IMR-90 (cell line): ENCODE data around the gene ZNF223. TPM values are rescaled to one million over a fixed set of nuclear protein-coding genes. Genes with fewer than 3 reads are reported as not detected.

ENCODE experiments used
- ATAC-seq: fragments of 200-7000 bp; cut with Tn5 transposase; 2 replicates; pipeline ENCODE4 v1.9.1; 2020; ENCODE audit warnings: low read depth, mild to moderate bottlenecking, moderate library complexity
- BruUV-seq: library from RNA; stranded (reverse); fragments of 400-500 nt; replicated peaks from 2 replicates; lab custom pipeline; 2021; lab: Mats Ljungman, UMichigan
- CTCF ChIA-PET: fragments of 300-600 bp; formaldehyde crosslinking; extraction: SDS; loops from one replicate; lab custom pipeline; 2021; ENCODE audit warnings: antibody characterized with exemption; lab: Yijun Ruan, JAX
- POLR2A ChIA-PET: fragments of 300-600 bp; sonication (Branson Sonifier 250); formaldehyde crosslinking; loops from one replicate; lab custom pipeline; 2022; ENCODE audit warnings: antibody characterized with exemption; ENCODE audit not compliant: unreplicated experiment; lab: Charles Lee
- DNase-seq: peaks from one replicate; pipeline ENCODE4 v3.0.0; 2013
- H2AFZ ChIP-seq: replicated peaks from 2 replicates; pipeline ENCODE3; 2013; ENCODE audit warnings: low read length, mild to moderate bottlenecking; ENCODE audit not compliant: poor library complexity
- H2AK5ac ChIP-seq: 2 replicates; pipeline ENCODE4 v1.6.1; 2013; ENCODE audit warnings: low read depth, low read length, inconsistent platforms
- H2AK9ac ChIP-seq: replicated peaks from 2 replicates; pipeline ENCODE3; 2013; ENCODE audit warnings: mild to moderate bottlenecking, low read depth, low read length, moderate library complexity; ENCODE audit not compliant: poor library complexity
- H2BK120ac ChIP-seq: 2 replicates; pipeline ENCODE4 v1.6.1; 2013; ENCODE audit warnings: low read depth, low read length, inconsistent platforms
- H2BK15ac ChIP-seq: 3 replicates; pipeline ENCODE4 v1.6.1; 2013; ENCODE audit warnings: low read depth, low read length, inconsistent platforms
- H2BK20ac ChIP-seq: 2 replicates; pipeline ENCODE4 v1.6.1; 2013; ENCODE audit warnings: low read depth, mild to moderate bottlenecking, inconsistent platforms, low read length, moderate library complexity
- H2BK5ac ChIP-seq: 2 replicates; pipeline ENCODE4 v1.6.1; 2013; ENCODE audit warnings: mild to moderate bottlenecking, low read depth, low read length, inconsistent platforms; ENCODE audit not compliant: poor library complexity, severe bottlenecking
- H3K14ac ChIP-seq: replicated peaks from 2 replicates; pipeline ENCODE4 v1.6.1; 2013; ENCODE audit warnings: low read depth, low read length, inconsistent platforms
- H3K18ac ChIP-seq: 2 replicates; pipeline ENCODE4 v1.6.1; 2013; ENCODE audit warnings: low read depth, low read length, control low read depth
- H3K23ac ChIP-seq: 2 replicates; pipeline ENCODE4 v1.6.1; 2013; ENCODE audit warnings: low read depth, low read length, inconsistent platforms
- H3K27ac ChIP-seq: 2 replicates; pipeline ENCODE4 v1.5.1; 2013; ENCODE audit warnings: mild to moderate bottlenecking, control low read depth, low read length; ENCODE audit not compliant: insufficient read depth
- H3K27me3 ChIP-seq: 2 replicates; pipeline ENCODE4 v1.6.1; 2013; ENCODE audit warnings: low read length; ENCODE audit not compliant: control insufficient read depth, insufficient read depth
- H3K36me3 ChIP-seq: 2 replicates; pipeline ENCODE4 v1.6.1; 2013; ENCODE audit warnings: low read length, mixed read lengths; ENCODE audit not compliant: control insufficient read depth, insufficient read depth
- H3K4ac ChIP-seq: 2 replicates; pipeline ENCODE4 v1.6.1; 2013; ENCODE audit warnings: low read depth, low read length, inconsistent platforms
- H3K4me1 ChIP-seq: 2 replicates; pipeline ENCODE4 v1.6.1; 2013; ENCODE audit warnings: low read length, mixed read lengths; ENCODE audit not compliant: control insufficient read depth, insufficient read depth
- H3K4me2 ChIP-seq: 2 replicates; pipeline ENCODE4 v1.6.1; 2013; ENCODE audit warnings: low read depth, mild to moderate bottlenecking, control low read depth, low read length, moderate library complexity
- H3K4me3 ChIP-seq: 2 replicates; pipeline ENCODE4 v1.5.1; 2013; ENCODE audit warnings: low read depth, mild to moderate bottlenecking, control low read depth, low read length, moderate library complexity; ENCODE audit not compliant: insufficient read depth
- H3K56ac ChIP-seq: 2 replicates; pipeline ENCODE4 v1.6.1; 2013; ENCODE audit warnings: low read length, inconsistent platforms; ENCODE audit not compliant: insufficient read depth; ENCODE audit errors: extremely low read depth
- H3K79me1 ChIP-seq, 2 experiments: 2 replicates each; pipeline ENCODE4 v1.6.1; 2013; ENCODE audit warnings: low read length in 2 of 2, inconsistent platforms in 1 of 2, low read depth in 1 of 2
- H3K9ac ChIP-seq: 2 replicates; pipeline ENCODE4 v1.6.1; 2013; ENCODE audit warnings: low read depth, low read length, control low read depth
- H3K9me1 ChIP-seq: 2 replicates; pipeline ENCODE4 v1.6.1; 2013; ENCODE audit warnings: low read length, inconsistent platforms; ENCODE audit not compliant: insufficient read depth
- H3K9me3 ChIP-seq: 2 replicates; pipeline ENCODE4 v1.6.1; 2013; ENCODE audit warnings: low read length; ENCODE audit not compliant: control insufficient read depth, insufficient read depth
- H4K20me1 ChIP-seq: 2 replicates; pipeline ENCODE4 v1.6.1; 2013; ENCODE audit warnings: low read length, inconsistent platforms; ENCODE audit not compliant: insufficient read depth
- H4K5ac ChIP-seq: 2 replicates; pipeline ENCODE4 v1.6.1; 2013; ENCODE audit warnings: mild to moderate bottlenecking, low read depth, low read length, control low read depth
- H4K8ac ChIP-seq, 2 experiments: 2 replicates each; pipeline ENCODE4 v1.6.1; 2013; ENCODE audit warnings: low read depth in 2 of 2, low read length in 2 of 2, control low read depth in 1 of 2, inconsistent platforms in 1 of 2
- H4K91ac ChIP-seq: 2 replicates; pipeline ENCODE4 v1.6.1; 2013; ENCODE audit warnings: low read depth, low read length, inconsistent platforms; ENCODE audit not compliant: insufficient read depth
- CEBPB ChIP-seq: IDR thresholded peaks from 2 replicates; pipeline ENCODE4 v1.6.1; 2012; ENCODE audit warnings: low read depth, low read length, improper control_type of control experiment
- CTCF ChIP-seq: conservative IDR thresholded peaks from 2 replicates; pipeline ENCODE4 v1.5.1; 2012; ENCODE audit warnings: mild to moderate bottlenecking, low read depth, low read length, improper control_type of control experiment
- FOS ChIP-seq: fragments of 150-350 bp; IDR thresholded peaks from 2 replicates; pipeline ENCODE4 v1.6.1; 2016; ENCODE audit warnings: low read depth, low read length
- POLR2A ChIP-seq: IDR thresholded peaks from 2 replicates; pipeline ENCODE4 v1.6.1; 2012; ENCODE audit warnings: mild to moderate bottlenecking, low read depth, low read length
- WGBS, 2 experiments: methylation state at CpG; one replicate each; pipeline versions ENCODE4 v1.1.5 to v1.1.7; 2013; ENCODE audit warnings: missing lambda C conversion rate in 2 of 2; ENCODE audit not compliant: insufficient read length in 1 of 2; ENCODE audit errors: extremely low coverage in 2 of 2; 5-methylcytosine and 5-hydroxymethylcytosine counted together
- dilution Hi-C: fragments of 300-500 bp; cut with HindIII; formaldehyde crosslinking; loops from one replicate; pipeline ENCODE4 v1.14.3; 2018; ENCODE audit warnings: low sequenced_read_pairs; ENCODE audit not compliant: unreplicated experiment
- in situ Hi-C: fragments of 300-500 bp; cut with MboI; formaldehyde crosslinking; loops from 3 replicates; pipeline ENCODE4 v1.14.3; 2019; ENCODE audit warnings: low sequenced_read_pairs, inconsistent platforms, mixed read lengths
- intact Hi-C: fragments of 100-400 bp; cut with micrococcal nuclease; formaldehyde crosslinking; loops from 2 replicates; pipeline ENCODE4 v1.10.0; 2022
- polyA plus RNA-seq, 3 experiments: library from polyadenylated mRNA; depleted of rRNA; stranded (reverse); fragments of >200 nt; gene quantifications; 2 replicates each; pipeline ENCODE4 v1.2.3, GENCODE V29; 2012; ENCODE audit warnings: low replicate concordance in 1 of 3
- total RNA-seq: library from RNA; depleted of rRNA; stranded (reverse); fragments of >200 nt; gene quantifications from 2 replicates; pipeline ENCODE4 v1.2.3, GENCODE V29; 2012

The ZNF223 gene
- total and polyA plus RNA-seq, 2 of the 4 experiments (the other 2 are of a cell fraction), result 2.3 to 16.5 TPM

- Histone ChIP-seq H3K56ac (peak within 1 kb of the TSS; percentile 29; the same call in 1 of the 2 replicates), H3K9ac (peak within 1 kb of the TSS; percentile 80), H3K4ac (peak within 1 kb of the TSS; percentile 74), H2BK20ac (no peak within 1 kb of the TSS; the same call in 1 of the 2 replicates), H3K27me3 (no peaks in the 10 kb centered on the region), H3K27ac (peak within 1 kb of the TSS; percentile 74), H4K20me1 (no peaks in the 10 kb centered on the region), H2AK5ac (peak within 1 kb of the TSS; percentile 75), H2AFZ (peak within 1 kb of the TSS; percentile 96), H2BK120ac (no peak within 1 kb of the TSS), H2BK5ac (peak within 1 kb of the TSS; percentile 64), H4K91ac (peak within 1 kb of the TSS; percentile 7; the same call in 1 of the 2 replicates), H3K9me1 (peaks cover 8% of the 10 kb centered on the region; the same call in 1 of the 2 replicates), H3K14ac (peak within 1 kb of the TSS; percentile 88), H3K36me3 (peaks cover 19% of the 10 kb centered on the region), H3K4me1 (no peaks in the 10 kb centered on the region; the same call in 1 of the 2 replicates), H3K9me3 (peaks cover 7% of the 10 kb centered on the region; the same call in 1 of the 2 replicates), H3K18ac (peak within 1 kb of the TSS; percentile 65), H2BK15ac (no peak within 1 kb of the TSS), H2AK9ac (peak within 1 kb of the TSS; percentile 93), H4K5ac (peak within 1 kb of the TSS; percentile 99), H3K79me1 (peaks cover 15 to 27% of the 10 kb centered on the region in 2 experiments), H3K4me2 (peak within 1 kb of the TSS; percentile 99), H3K23ac (peak within 1 kb of the TSS; percentile 61), H3K4me3 (peak within 1 kb of the TSS; percentile 79), H4K8ac (peak within 1 kb of the TSS; percentile 90 to 99)
- DNase-seq (peak; percentile 92), ATAC-seq (peak; percentile 99)
- CTCF ChIA-PET, result no interaction called here
- WGBS, 2 experiments, result 7% methylated on average over 3 of the region's 37 CpGs; no CpG with 5 or more reads in 1 of the 2 experiments
- POLR2A ChIA-PET, result no interaction called here
- in situ Hi-C loops (no loop called here), intact Hi-C loops (no loop called here), dilution Hi-C loops (no loop called here)
- TF ChIP-seq CTCF, result no peak
- 0 out of 2 replicates have a peak, but pooled peaks have one; percentile 47 for TF ChIP-seq CEBPB
- peak; percentile 41; the same call in 1 of the 2 replicates for TF ChIP-seq POLR2A
- 0 out of 2 replicates have a peak, but pooled peaks have one; percentile 7 for TF ChIP-seq FOS
- no TSS peak for BruUV-seq
Measured at GRCh38 chr19:44025217-44025936, 26.5 kb upstream of the ZNF223 start, which contains the start of gene ZNF222. ZNF222 (plus strand) TSS chr19:44025379; CDS start chr19:44025437, 58 bp downstream.
